Endothelial cell of hepatic sinusoid (primary cell): ENCODE data around the gene BATF3.
"Not testable (repeated sequence)": the region's sequence is repeated elsewhere in the genome, so short reads cannot be mapped to it uniquely, and the experiment has no call there.

Experiments used
- in situ Hi-C: cut with HindIII; loops from 2 replicates; pipeline ENCODE4 v1.10.0; 2017; ENCODE audit warnings: low sequenced_read_pairs

Gene BATF3

GRCh38 chr1:212665241-212666115 lies 34.2 kb downstream of the BATF3 start:
- in situ Hi-C loops: no loop called here

- in situ Hi-C loops: no loop called here
These were observed 35.0 kb downstream of the BATF3 start for GRCh38 chr1:212664409-212665199.

- in situ Hi-C loops: not testable (repeated sequence)
These were observed 41.4 kb downstream of the BATF3 start for GRCh38 chr1:212658250-212658649.

DNA sequence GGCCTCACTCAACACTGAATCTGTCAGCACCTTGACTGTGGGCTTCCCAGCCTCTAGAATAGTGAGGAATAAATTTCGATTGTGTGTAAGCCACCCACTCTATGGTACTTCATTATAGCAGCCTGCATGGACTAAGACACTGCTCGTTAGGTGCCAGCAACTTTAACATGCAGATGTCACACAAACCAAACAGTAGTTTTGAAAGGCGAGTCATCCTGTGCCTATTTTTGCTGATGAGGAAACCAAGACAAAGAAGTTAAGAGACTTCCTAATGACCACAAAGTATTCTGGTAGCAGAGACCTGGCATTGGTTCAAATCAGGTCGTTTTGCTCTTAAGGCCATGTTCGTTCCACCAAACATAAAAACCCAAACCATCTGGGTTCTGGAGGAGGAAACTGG lies 42.9 kb downstream of the BATF3 start:
- in situ Hi-C loops: no loop called here

DNA sequence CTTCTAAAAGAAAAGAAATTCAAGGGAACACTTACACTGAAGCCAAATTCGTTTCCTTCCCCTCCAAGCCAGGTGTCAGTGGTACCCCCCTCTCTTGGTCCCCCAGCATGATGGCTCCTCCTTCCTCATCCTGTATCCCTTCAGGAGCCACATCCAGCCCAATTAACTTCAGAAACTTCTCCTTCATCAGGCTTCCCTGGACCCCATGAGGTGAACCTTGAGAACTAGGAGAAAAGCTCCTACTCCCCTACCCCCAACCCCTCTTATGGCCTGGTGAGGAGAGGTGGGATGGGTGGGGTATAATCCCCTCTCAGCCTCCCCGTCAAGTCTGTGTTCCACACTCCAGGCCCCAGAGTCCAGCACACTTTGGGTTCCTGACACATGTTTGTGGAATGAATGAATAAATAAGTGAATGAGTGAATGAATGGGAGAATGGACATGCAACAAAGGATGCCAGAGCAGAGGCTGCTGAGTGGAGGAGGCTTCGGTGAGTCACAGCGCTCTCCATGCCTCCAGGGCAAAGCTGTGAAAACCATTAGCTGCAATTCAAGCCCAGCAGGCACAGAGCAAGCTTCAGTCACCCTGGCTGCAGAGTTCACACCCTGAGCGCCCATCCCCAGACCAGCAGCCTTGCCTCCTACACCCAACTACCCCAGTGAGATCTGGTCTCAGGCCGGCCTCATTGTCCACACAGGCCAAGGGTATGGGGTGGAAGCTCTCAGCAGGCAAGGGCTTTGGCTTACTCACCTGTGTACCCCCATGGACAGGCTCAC lies 43.8 kb downstream of the BATF3 start:
- in situ Hi-C loops: no loop called here

DNA sequence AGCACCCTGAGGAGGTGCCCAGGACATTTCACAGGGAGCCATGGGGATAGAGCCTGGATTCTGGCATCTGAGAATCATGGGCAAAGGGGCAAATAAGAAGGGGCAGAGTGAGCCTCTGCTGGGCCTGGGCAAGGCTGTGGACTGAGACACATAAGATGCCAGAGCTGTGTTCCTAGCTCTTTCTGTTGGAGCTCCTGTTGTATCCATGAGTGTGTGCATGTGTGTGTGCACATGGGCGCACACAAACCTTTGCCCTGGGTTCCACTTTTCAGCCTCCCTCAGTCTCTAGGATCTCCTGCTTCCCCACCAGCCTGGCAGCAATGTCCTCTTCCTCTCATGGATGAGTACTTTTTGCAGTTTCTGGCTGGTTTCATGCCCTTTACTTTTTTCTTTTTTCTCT lies 47.0 kb downstream of the BATF3 start:
- in situ Hi-C loops: no loop called here

GRCh38 chr1:212651977-212652376 lies 47.7 kb downstream of the BATF3 start:
- in situ Hi-C loops: no loop called here

DNA sequence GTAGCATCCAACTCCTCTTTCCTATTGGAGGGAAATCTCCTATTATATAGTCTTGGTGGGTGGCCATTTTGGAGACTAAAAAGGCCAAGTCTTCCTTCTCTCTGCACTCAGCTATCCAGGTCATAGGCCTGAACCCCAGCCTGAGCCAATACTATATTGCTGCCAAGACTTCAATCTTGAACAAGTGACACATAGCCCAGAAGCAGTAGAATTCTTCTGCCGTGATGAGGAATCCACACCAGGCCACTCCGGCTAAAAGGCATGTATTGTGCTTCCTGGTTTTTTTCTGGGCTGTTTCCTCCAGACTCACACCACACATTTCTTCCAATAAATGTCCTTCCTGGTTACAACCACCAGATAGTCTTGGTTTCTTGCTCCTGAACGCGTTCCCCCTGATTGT lies 48.1 kb downstream of the BATF3 start:
- in situ Hi-C loops: no loop called here

DNA sequence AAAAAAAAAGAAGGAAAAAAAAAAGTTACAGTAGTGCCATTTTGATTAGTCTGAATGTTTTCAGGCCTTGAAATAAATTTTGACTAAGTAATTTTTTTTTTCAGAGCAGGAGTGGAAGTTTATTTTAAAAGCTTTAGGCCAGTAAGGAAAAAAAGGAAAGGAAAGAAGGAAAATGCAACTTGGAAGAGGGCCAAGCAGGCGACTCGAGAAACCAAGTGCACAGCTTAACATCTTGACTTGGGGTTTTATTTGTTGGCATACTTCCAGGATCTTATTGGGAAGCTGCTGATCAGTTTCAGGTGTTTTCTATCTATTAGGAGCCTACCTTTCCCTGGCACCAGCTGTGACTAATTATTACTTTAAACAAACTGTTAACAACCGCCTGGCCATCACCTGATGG lies 49.4 kb downstream of the BATF3 start:
- in situ Hi-C loops: no loop called here

DNA sequence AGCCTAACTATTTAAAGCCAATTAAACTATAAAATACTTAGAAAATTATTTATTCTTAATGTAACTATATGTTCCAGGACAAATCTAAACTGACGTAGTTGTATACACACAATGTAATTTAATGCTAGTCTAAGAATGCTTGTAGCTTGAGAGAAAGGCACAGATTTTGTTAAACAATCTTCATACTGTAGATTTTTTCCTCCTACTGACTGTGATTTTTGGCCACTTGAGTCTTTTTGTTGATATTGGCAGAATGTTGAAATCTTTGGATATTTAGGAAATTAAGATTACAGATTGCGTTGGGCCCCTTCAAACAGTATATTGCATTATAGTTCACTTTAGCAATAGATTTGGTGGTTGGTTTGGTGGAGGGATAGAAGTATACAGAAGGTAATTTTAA lies 50.6 kb downstream of the BATF3 start:
- in situ Hi-C loops: loop anchor here (5.0 kb wide), 1 partner anchor 93 kb away; no protein-coding TSS in a partner anchor

- in situ Hi-C loops: loop anchor here (5.0 kb wide), 1 partner anchor 94 kb away; no protein-coding TSS in a partner anchor
These were observed 51.2 kb downstream of the BATF3 start for GRCh38 chr1:212648431-212648830.

- in situ Hi-C loops: loop anchor here (5.0 kb wide), 1 partner anchor 95 kb away; no protein-coding TSS in a partner anchor
These were observed 52.6 kb downstream of the BATF3 start for GRCh38 chr1:212647004-212647403.

DNA sequence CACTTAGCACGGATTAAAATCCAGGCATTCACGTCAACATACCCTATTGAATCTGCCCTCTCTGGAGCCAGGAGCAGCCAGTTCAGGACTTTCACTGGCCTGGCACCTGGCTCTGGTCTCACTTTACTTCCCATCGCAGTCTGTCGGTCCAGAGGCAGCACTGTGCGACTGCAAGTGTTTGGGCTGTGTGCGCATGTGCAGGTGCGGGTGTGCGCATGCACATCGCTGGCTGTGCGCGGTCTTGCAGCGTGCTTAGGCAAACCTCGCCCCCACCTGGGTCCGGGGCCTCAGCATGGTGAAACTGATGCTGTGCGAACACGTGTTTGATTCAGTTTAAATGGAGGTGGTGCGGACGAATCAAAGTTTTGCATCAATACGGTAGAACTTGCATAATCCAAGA lies 53.1 kb downstream of the BATF3 start:
- in situ Hi-C loops: loop anchor here (5.0 kb wide), 1 partner anchor 96 kb away; no protein-coding TSS in a partner anchor

- in situ Hi-C loops: loop anchor here (5.0 kb wide), 1 partner anchor 96 kb away; no protein-coding TSS in a partner anchor
These were observed 53.8 kb downstream of the BATF3 start for GRCh38 chr1:212645546-212646543.

DNA sequence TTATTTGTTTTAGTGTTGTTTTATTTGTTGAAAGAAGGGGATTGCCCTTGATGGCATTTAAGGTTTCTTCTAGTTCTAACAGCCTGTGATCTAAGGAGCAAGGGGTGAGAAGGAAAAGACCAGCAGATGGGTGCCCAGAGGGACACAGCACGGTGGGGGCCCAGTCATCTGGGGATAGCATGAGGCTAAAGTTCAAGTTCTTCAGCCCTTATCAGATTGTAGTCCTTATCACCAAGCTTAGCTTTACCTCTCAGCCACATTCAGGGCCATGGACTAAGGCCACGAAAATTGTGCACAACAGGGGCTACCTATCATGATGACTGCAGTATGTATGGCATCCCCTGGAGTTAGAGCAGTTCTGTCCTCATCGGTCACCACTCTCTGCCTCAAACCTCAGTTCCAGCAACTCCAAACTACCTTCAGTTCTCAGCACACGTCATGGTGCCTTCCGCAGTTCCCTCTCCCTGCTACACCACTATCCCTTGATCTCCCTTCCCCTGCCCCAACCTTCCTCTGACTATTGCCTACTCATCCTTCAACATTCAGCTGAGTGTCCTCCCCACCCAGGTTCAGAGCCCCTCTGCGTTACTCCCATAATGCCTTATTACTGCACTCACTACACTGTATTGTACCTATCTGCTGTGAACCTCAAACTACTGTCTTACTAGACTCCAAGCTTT lies 54.6 kb downstream of the BATF3 start:
- in situ Hi-C loops: loop anchor here (5.0 kb wide), 1 partner anchor 97 kb away; no protein-coding TSS in a partner anchor

DNA sequence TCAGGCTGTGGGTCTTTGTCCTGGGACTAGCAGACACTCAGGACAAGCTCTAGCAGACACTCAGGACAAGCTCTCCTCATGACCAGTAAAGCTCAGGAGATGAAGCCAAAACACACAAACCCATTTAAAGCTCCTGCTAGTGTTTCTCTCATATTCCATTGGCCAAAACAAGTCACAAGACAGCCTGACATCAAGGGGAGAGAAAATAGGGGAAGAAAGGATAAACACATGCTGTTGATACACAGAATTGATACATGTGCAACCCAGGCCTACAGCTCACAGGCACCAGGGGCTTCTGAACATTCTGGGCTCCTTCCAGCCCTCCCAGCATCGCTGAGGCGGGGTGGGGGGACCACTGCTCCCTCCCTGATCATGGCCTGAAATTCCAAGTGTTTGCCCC lies 55.8 kb downstream of the BATF3 start:
- in situ Hi-C loops: no loop called here

DNA sequence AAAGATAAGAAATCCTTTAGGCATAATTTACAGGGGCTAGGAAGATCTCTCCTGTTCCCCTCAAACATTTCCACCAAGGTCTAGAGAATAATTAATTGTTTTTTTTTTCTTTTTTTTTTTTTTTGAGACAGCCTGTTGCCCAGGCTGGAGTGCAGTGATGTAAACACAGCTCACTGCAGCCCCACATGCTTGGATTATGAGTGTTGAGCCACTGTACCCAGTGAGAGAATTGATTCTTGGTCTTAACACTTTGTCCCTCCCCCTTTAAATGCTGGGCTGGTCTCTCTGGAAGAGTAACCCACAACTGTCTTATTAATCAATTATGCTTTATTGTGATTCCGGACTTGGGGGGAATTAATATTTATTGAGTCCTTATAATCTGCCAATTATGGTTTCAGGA lies 57.7 kb downstream of the BATF3 start:
- in situ Hi-C loops: no loop called here

GRCh38 chr1:212640223-212640878 lies 59.3 kb downstream of the BATF3 start:
- in situ Hi-C loops: no loop called here

DNA sequence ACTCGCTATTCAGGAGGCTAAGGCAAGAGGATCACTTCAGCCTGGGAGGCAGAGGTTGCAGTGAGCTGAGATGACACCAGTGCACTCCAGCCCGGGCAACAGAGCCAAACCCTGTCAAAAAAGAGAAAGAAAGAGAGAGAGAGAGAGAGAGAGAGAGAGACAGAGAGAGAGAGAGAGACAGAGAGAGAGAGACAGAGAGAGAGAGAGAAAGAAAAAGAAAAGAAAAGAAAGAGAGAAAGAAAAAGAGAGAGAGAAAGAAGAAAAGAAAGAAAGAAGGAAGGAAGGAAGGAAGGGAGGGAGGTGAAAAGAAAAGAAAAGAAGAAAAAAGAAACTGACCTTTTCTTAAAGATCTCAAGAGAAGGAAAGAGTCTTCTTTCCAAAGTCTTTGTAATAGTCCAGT lies 60.1 kb downstream of the BATF3 start:
- in situ Hi-C loops: not testable (repeated sequence)
